ENCODE results near the gene GCK.

GCK gene

DNA sequence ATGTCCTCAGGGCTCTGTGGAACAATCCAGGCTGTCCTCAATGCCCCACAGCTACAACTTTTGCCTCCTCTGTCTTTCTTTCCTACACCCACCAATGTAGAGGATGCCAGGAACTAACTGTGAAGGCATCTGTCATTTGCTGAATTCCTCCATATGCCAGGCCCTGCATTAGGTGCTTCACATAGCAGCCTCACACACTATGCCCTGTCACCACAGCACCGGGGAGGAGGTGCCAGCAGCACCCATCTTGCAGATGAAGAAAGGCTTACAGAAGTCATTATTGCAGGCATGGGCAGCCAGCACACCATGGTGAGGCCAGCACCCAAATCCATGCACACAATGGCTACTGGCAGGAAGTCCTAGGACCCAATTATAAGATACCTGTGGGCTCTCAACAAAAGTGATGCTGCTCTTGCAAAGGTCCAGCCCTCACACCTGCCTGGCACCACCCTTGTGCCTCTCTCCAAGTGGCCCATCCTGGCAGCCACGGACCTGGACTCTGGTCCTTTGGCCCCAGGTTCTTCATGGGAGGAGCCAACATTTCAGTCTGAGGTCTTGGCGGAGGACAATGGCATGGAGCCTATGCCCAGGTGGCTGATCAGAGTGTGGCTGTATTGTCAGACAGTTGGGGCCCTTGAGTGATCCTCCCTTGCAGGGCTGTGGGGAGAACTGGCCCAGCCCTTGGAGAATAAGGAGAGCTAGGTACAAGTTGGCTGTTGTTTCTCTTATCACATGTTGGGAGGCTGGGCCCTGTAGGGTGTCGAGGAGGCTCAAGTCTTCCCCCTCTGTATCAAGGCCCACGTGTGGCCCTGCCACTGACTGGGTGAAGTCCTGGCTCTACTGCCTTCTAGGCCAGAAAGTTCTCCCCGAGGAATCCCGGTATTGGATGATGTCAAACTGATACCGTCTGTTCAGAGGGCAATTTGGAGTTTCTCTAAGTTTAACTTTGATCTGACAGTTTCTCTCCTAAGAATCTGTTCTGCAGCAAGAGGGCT lies 33.8 kb downstream of the GCK start:
- DNase-seq (ENCODE audit: low read depth), result no peak

DNA sequence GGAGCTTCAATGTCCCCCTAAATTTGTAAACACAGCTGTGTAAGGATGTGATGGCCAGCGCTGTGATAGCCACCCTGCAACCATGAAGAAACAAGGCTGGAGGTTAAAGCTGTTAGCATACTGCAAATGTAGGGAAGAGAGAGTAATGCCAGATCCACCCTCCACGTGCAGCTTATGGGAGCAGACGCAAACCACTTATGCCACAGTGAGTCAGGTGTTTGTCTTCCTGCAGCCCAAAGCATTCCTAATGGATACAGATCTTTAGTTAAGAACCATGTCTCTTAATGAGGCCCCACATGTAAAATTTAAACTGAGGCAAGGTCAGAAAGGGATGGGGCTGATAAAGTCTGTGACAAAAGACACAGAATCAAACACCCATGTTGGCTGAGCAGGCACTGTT lies 34.5 kb downstream of the GCK start:
- DNase-seq (ENCODE audit: low read depth), result no peak

DNA sequence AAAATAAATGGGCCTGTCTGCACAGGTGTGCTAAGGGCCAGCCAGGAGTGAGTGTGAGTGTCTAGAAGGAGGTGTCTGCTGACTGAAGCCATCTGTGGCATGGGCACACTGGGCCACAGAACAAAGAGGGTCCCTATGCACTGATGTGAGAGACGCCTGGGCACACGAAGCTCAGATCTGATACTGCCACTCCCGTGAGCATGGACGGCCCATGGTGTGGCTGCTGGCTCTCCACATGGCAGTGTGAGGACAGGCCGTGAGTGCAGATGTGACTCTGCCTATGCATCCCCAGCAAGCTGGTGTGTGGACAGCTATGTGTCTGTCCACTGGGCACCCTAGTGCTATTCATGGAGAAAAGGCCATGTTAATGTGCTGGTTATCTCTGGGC lies 35.3 kb downstream of the GCK start:
- DNase-seq (ENCODE audit: low read depth), result no peak

DNA sequence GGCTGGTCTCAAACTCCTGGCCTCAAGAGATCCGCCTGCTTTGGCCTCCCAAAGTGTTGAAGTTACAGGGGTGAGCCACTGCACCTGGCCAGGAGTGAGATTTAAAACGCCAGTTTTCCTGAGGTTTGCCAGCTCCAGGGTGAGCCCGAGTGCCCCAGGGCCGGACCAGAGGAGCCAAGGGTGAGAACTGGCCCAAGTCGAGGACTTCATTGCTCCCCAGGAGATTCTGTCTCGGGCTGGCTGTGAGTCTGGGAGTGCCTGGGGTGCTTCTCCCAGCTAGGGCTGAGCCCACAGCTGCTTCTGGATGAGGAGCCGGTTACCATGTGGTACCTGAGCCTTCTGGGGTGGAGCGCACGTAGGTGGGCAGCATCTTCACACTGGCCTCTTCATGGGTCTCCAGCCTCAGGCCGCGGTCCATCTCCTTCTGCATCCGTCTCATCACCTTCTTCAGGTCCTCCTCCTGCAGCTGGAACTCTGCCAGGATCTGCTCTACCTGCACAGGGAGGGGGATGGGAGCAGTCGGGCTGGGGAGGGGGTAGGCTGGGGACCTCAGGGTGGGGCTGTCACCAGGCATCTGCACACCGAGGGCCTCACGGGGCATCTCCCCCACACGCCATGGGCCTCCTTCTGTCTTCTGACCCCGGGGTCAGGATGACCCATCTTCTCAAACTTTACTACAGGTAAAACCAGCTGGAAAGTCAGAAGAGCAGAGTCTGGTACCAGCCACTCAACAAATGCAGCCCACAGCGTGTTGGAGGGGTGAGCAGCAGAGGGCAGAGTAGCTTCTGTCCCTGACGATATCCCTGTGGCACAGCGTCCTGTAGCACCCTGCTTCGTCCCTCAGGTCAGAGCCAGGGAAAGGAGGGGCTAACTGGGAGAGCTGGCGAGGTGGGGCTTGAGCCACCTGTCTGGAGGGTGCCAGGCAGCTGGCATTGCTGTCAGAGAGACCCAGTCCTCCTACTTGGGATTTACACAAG lies 36.0 kb downstream of the GCK start:
- DNase-seq (ENCODE audit: low read depth), result no peak

DNA sequence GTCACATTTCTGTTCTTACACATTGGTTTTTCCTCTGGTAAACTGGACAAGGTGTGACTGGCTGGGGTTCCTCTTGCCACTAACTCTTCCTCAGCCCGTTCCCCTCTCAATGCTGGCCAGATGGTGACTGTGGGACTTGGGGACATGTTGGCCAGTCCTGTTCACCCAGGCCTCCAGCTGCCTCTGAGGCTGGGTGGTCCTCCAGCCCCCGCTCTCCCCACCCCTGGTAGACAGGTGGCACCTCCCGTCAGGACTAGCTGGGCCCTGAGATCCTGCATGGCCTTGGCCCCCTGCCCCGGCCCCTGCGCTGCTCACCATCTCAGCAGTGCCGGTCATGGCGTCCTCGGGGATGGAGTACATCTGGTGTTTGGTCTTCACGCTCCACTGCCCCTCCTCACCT lies 37.3 kb downstream of the GCK start:
- DNase-seq (ENCODE audit: low read depth), result no peak

DNA sequence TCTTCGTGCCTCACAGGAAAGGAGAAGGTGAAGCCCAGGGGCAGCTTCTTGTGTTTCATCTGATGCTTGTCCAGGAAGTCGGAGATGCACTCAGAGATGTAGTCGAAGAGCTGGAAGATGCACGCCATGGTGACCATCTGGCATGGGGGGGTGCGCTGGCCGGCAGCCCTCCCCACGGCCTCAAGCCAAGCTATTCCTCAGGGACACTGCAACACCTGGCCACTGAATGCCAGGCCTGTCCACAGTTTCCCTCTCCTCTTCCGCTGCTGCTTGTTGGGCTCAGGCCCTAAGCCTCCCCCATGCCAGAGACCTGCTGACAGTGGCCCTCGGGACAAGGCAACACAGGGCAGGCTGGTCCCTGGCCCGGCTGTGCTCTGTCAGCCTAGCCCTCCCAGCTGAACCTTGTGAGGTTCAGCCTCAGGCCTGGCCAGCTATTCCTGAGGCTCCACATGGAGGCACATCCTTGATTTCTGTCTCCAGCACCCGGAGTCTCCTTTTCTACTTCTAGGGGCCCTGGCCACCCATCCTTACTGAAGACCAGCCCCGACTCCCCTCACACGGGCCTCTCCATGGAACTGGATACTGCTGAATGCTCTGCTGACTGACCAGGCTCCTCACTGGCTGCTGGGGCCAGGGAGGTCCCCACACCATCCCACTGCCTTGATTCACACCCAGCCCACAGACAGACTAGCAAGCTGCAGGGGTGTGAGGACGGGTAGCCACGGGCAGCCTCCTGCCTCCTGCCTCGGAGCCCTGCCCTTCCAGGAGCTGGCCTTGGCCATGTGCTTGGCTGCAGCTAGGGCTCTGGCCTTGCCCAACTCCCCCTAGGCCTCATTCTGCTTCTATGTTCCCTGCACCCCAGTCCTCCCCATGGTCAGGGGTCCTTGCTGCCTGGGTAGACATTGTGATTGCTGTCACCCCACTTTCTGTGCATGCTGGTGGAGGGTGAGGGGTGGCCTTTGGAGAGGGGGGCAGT lies 38.0 kb downstream of the GCK start:
- no peak for DNase-seq (ENCODE audit: low read depth)

DNA sequence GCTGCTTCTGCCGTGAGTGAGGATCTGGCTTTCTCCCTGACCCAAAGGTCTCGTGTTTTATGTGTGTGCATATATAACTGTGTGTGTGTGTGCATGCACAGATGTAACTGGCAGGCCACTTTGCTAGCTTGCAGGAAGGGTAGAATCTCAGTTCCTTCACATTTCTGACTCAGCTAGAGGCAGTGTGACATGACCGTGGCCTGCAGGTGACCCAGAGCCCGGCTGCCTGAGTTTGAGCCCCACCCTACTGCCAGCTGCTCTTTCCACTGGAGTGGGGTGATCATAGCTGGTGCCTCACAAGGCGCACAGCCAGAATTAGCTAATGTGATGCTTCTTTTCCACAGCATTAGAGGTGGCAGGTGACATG lies 38.8 kb downstream of the GCK start:
- no peak for DNase-seq (ENCODE audit: low read depth)

DNA sequence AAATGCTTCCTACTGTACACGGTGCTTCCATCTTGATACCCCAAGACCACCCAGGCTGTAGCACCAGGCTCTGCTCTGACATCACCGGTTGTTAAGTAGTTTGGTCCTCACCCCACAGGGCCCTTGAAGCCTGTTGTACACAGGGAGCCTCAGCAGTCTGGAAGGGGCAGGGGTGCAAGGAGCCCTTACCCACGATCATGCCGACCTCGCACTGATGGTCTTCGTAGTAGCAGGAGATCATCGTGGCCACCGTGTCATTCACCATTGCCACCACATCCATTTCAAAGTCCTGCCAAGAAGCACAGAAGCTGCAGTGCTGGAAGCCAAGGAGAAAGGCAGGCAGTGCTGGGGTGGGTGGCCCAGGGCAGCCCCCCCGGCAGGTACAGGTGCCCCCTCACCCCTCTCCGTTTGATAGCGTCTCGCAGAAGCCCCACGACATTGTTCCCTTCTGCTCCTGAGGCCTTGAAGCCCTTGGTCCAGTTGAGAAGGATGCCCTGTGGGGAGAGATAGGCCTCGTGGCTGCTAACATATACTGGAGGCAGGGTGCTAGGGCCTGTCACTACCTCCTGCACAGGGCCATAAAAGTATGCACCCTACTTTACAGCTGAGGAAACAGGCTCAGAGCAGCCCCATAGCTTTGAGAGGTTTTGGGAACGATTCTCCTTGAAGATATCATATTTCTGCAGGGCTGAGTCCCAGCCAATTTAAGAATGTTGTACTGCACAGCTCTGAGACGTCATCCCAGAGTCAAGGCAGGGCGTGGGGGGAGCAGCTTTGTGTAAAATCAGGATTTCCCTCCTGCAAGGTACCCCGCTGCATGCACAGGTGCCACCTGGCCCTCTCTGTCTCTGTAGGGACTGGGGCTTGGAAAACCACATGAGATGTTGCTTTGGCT lies 39.4 kb downstream of the GCK start:
- no peak for DNase-seq (ENCODE audit: low read depth)

DNA sequence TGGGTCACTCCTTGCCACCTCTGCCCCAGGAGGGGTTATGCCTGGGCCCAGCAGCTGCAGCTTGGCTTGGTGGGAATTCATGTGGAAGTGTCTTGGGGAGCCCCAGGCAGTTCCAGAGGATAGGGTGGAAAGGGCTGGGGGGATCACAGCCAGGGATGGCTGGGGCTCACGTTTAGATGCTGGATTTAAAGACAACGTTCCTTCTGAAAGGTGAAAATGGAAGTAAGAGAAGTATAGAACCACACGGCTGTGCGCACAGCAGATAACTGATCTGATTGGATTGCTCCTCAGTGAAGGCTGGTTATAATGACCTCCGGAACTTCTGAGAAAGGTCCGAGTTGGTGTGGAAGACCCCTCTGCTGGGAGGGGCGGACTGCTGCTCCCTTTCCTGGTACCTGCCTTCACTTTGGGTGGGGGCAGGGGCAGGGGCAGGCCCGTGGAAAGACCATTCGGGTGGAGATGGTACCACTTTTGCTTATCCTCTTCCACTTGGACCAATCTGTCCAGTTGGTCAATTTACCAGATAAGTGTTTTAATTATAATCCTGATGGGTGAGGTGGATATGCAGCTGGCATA lies 40.2 kb downstream of the GCK start:
- DNase-seq (ENCODE audit: low read depth), result no peak

DNA sequence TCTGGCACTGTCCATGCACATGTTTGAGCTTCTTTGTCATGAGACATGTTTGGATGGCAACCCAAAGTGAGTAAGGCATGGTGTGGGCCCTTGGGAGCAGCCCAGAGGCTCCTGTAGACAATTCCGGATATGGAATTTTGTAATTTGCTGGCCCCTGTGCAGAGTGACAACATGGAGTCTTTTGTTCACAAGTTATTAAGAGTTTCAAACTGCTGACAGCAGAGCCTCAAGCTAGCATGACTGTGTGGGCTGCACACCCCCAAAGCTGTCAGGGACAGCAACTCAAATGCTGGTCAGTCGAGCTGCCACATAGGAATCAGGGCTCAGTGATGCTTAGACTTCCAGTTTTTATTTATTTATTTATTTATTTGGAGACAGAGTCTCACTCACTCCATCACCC lies 41.1 kb downstream of the GCK start:
- no peak for DNase-seq (ENCODE audit: low read depth)

DNA sequence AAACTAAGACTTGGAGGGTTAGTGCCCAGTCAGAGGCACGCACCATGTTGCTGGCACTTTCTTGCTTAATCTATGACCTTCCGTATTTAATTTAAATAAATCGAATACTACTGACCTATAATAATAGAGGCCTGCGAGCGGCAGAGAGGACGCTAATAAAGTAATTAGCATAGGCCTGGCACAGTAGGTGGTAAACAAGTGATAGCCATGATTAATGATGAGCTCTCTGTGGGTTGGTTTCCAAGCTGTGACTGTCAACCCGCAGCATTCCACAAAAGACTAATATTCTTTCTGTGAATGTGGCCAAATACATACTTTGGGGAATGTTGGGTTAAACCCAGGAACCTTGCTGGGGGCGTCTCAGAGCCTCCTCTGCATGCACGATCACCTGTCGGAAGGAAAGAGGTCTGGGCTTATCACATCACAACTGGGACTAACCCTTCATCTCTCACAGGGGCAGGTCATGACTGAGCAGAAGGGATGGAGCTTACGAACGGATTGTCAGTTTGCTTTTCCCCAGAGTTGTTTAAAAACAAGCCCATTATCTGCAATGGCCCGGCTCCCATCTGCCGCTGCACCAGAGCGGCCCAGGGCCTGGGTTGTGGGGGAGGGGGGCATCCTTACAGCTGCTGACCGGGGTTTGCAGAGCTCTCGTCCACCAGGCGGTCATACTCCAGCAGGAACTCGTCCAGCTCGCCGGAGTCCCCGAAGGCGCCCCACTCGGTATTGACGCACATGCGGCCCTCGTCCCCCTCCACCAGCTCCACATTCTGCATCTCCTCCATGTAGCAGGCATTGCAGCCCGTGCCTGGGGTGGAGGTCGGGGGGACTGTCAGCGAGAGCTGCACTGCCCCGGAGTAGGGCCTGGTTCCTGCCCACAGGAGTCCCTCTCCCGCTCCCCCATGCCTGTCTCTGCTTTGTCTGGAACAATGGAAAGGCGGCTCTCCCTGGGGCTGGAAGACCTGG lies 41.9 kb downstream of the GCK start:
- DNase-seq (ENCODE audit: low read depth), result no peak

DNA sequence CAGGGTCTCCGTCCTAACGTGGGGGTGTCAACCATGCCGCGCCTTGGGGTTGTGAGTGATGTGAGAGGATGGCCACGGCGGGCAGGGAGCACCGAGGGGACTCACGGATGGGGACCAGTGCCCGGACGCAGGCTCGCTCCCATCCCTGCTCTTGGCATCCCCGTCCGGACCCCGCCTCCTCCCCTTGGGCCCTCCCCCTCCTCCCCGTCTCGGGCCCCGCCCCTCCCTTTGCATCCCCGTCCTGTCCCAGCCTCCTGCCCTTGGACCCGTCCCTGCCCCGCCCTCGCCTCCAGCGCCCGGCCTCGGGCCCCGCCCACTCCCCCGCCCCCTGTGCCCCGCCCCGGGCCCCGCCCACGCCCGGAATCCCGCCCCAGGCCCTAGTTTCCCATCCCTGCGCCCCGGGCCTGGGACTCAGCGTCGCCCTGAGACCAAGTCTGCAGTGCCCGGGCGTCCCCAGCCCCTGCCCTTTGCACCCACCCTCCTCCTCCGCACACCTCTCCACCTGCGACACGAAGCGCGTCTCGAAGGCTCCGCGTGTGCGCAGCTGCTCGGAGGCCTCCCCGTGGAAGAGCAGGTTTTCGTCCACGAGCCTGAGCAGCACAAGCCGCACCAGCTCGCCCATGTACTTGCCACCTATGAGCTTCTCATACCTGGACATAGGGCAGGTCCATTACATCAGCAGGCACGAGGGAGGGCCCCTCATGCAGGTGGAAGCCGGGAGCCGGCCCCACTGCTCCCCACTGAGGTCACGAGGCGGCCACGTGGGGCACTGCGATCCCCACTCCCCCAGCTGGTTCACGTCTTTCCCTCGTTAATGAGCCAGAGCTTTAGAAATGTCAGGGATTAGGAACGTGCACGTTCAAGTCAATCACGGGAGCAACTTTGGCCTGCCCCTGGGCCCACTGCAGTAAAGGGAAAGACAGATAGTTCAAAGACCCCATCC lies 43.0 kb downstream of the GCK start:
- DNase-seq (ENCODE audit: low read depth), result no peak

DNA sequence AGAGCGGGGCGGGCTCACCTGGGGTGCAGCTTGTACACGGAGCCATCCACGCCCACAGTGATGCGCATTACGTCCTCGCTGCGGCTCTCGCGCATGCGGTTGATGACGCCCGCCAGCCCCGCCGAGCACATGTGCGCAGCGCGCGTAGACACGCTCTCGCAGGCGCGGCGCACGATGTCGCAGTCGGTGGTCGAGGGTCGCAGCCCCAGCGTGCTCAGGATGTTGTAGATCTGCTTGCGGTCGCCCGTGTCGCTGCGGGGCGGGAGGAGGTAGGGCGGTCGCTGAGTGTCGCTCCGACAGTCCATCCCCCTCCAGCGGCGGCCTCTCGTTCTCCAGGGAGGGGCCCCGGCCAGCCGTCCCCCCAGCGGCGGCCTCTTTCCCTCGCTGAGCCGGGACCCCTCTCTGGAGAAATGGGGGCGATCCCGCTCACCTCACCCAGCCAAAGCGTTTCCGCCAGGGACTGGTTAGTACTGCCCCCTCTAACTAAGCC lies 43.7 kb downstream of the GCK start:
- no peak for DNase-seq (ENCODE audit: low read depth)

DNA sequence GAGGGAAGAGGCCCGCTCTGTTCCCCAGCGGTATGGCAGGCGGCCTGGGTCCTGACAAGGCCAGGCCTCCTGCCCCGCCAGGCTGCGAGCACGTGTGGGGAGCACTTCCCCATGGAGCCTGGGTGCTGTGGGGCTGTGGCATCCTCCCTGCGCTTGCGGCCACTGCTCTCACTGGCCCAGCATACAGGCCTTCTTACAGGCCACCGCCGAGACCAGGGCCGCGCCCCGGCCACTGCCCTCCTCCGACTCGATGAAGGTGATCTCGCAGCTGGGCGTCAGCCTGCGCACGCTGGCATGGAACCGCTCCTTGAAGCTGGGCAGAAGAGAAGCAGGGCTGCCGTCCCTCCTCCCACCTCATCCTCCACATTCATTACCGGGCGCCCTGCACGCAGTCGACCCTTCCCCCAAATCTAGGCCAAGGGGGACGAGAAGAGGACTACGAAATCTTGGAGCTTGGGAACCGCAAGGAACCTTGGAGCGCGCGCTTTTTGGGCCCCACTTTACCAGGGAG lies 44.2 kb downstream of the GCK start:
- no peak for DNase-seq (ENCODE audit: low read depth)

DNA sequence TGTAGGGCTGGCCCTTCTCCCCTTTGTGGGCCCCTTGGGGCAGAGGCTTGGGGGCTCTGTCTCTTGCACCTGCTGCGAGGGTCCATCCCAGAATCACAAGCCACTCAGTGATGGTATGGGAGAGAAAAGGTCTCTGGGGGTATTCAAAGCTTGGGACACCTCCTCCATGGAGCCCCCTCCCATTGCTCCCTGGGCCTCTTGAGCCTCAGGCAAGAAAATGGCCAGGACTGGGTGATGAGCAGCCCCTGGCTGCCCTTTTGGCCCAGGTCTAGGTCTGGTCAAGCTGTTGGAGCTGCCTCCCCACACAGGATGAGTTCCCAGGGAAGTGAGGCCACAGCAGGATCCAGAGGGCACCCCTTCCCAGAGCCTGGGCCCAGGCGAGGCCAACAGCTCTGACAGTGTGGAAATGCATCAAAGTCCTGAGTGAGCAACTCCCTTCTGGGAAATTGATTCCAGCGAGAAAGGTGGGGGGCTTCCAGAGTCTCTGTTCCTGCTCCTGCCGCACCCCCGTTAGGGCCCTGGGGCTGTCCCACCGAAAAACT lies 44.7 kb downstream of the GCK start:
- DNase-seq (ENCODE audit: low read depth), result no peak

DNA sequence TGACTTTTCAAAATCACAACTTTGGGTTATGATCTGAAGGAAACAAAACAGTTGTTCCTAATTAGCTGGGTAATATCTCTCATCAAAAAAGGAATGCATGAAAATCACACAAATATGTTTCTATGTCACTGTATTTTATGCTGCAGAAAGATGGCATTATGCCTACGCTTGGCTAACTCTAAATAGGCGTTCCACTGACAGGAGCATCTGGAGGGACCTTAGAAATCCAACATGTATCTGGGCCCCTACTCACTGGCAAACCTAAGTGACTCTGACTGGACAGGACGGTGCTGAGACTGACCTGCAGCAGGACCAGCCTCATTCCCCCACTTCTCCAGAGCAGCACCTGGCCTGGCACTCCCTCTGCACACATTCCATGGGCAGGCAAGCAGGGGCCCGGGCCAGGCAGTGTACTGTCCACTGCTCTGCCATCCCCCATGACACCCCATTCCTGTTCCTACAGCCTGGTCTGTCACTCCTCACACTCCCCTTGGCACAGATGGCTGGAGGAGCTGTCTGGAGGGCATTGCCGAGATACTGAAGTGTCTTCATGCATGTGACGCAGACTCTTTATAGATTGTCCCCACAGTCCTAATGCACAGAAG lies 45.5 kb downstream of the GCK start:
- DNase-seq (ENCODE audit: low read depth), result no peak

DNA sequence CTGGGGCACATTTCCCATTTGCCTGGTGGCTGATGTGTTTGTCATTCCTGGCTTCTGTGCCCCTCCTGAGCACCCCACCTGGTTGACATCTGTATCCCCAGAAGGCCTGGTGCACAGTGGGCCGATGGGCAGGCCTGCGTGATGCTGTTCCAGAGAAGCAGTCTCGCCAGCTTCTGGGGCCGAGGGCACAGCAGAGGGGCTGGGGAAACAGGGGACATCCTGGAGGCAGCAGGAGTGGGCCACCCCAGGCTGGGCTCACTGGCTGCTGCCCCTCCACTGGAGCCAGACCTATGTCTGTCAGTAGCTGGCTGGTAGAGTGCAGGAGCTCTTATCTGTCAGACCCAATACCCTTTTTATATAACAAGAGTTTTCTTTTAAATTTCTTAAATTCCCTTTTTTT lies 47.2 kb downstream of the GCK start:
- DNase-seq (ENCODE audit: low read depth), result no peak
